ENCODE measurements around the gene NMRK2. TPM values are rescaled to one million over a fixed set of nuclear protein-coding genes. Genes with fewer than 3 reads are reported as not detected.

NMRK2 gene
- total RNA-seq, 1 donor: not detected

- no peaks in the 10 kb centered on the region for H3K9me3 ChIP-seq (ENCODE audit: low read depth, low read length)
- H3K4me3 ChIP-seq (ENCODE audit: low read length): no peak overlapping the region
- H3K4me1 ChIP-seq (ENCODE audit: insufficient read depth, low read length): peaks cover 25% of the 10 kb centered on the region
These were observed 48.5 kb downstream of the NMRK2 start for GRCh38 chr19:3981373-3981735.

GRCh38 chr19:3981736-3982681 is 49.1 kb downstream of the NMRK2 start:
- Histone ChIP-seq H3K4me3 (ENCODE audit: low read length) (no peak overlapping the region), H3K4me1 (ENCODE audit: insufficient read depth, low read length) (peaks cover 32% of the 10 kb centered on the region), H3K27me3 (ENCODE audit: insufficient read depth, low read length) (no peaks in the 10 kb centered on the region), H3K9me3 (ENCODE audit: low read depth, low read length) (no peaks in the 10 kb centered on the region)

More at GRCh38 chr19:3981373-3981735, 48.5 kb downstream of the NMRK2 start:
- no peaks in the 10 kb centered on the region for H3K27me3 ChIP-seq (ENCODE audit: insufficient read depth, low read length)

GRCh38 chr19:3982701-3983541 is 50.1 kb downstream of the NMRK2 start:
- no peak overlapping the region for H3K4me3 ChIP-seq (ENCODE audit: low read length)
- H3K27me3 ChIP-seq (ENCODE audit: insufficient read depth, low read length): no peaks in the 10 kb centered on the region
- H3K4me1 ChIP-seq (ENCODE audit: insufficient read depth, low read length): peaks cover 41% of the 10 kb centered on the region
- H3K9me3 ChIP-seq (ENCODE audit: low read depth, low read length): no peaks in the 10 kb centered on the region

- H3K9me3 ChIP-seq (ENCODE audit: low read depth, low read length): no peaks in the 10 kb centered on the region
- H3K27me3 ChIP-seq (ENCODE audit: insufficient read depth, low read length): no peaks in the 10 kb centered on the region
- H3K4me3 ChIP-seq (ENCODE audit: low read length): peak overlapping the region; percentile 98
- H3K4me1 ChIP-seq (ENCODE audit: insufficient read depth, low read length): peaks cover 46% of the 10 kb centered on the region
These were observed 50.7 kb downstream of the NMRK2 start for GRCh38 chr19:3983542-3983914.

- Histone ChIP-seq H3K27me3 (ENCODE audit: insufficient read depth, low read length) (no peaks in the 10 kb centered on the region), H3K4me3 (ENCODE audit: low read length) (peak overlapping the region; percentile 98), H3K9me3 (ENCODE audit: low read depth, low read length) (no peaks in the 10 kb centered on the region), H3K4me1 (ENCODE audit: insufficient read depth, low read length) (peaks cover 46% of the 10 kb centered on the region)
These were observed 51.2 kb downstream of the NMRK2 start for GRCh38 chr19:3983936-3984583.

- Histone ChIP-seq H3K9me3 (ENCODE audit: low read depth, low read length) (no peaks in the 10 kb centered on the region), H3K4me3 (ENCODE audit: low read length) (peak overlapping the region; percentile 98), H3K4me1 (ENCODE audit: insufficient read depth, low read length) (peaks cover 50% of the 10 kb centered on the region), H3K27me3 (ENCODE audit: insufficient read depth, low read length) (no peaks in the 10 kb centered on the region)
These were observed 51.7 kb downstream of the NMRK2 start for GRCh38 chr19:3984584-3984907.

- H3K27me3 ChIP-seq (ENCODE audit: insufficient read depth, low read length): no peaks in the 10 kb centered on the region
- H3K9me3 ChIP-seq (ENCODE audit: low read depth, low read length): no peaks in the 10 kb centered on the region
- peaks cover 53% of the 10 kb centered on the region for H3K4me1 ChIP-seq (ENCODE audit: insufficient read depth, low read length)
- H3K4me3 ChIP-seq (ENCODE audit: low read length): peak within 1 kb of the TSS; percentile 98
These were observed 52.2 kb downstream of the NMRK2 start, which contains the start of gene EEF2 for GRCh38 chr19:3984908-3985642. TSS of gene EEF2 (minus strand) at chr19:3985463. CDS start at chr19:3985380, 83 bp downstream.

- Histone ChIP-seq H3K4me1 (ENCODE audit: insufficient read depth, low read length) (peaks cover 57% of the 10 kb centered on the region), H3K4me3 (ENCODE audit: low read length) (peak overlapping the region; percentile 98), H3K27me3 (ENCODE audit: insufficient read depth, low read length) (no peaks in the 10 kb centered on the region), H3K9me3 (ENCODE audit: low read depth, low read length) (no peaks in the 10 kb centered on the region)
These were observed 52.9 kb downstream of the NMRK2 start for GRCh38 chr19:3985643-3986259.

- H3K4me1 ChIP-seq (ENCODE audit: insufficient read depth, low read length): peaks cover 57% of the 10 kb centered on the region
- peak overlapping the region; percentile 98 for H3K4me3 ChIP-seq (ENCODE audit: low read length)
- H3K9me3 ChIP-seq (ENCODE audit: low read depth, low read length): no peaks in the 10 kb centered on the region
- no peaks in the 10 kb centered on the region for H3K27me3 ChIP-seq (ENCODE audit: insufficient read depth, low read length)
These were observed 53.6 kb downstream of the NMRK2 start for GRCh38 chr19:3986260-3987041.

GRCh38 chr19:3987619-3988371 is 54.9 kb downstream of the NMRK2 start:
- peaks cover 57% of the 10 kb centered on the region for H3K4me1 ChIP-seq (ENCODE audit: insufficient read depth, low read length)
- H3K4me3 ChIP-seq (ENCODE audit: low read length): peak overlapping the region; percentile 34
- no peaks in the 10 kb centered on the region for H3K27me3 ChIP-seq (ENCODE audit: insufficient read depth, low read length)
- no peaks in the 10 kb centered on the region for H3K9me3 ChIP-seq (ENCODE audit: low read depth, low read length)

- no peaks in the 10 kb centered on the region for H3K9me3 ChIP-seq (ENCODE audit: low read depth, low read length)
- peaks cover 37% of the 10 kb centered on the region for H3K4me1 ChIP-seq (ENCODE audit: insufficient read depth, low read length)
- H3K4me3 ChIP-seq (ENCODE audit: low read length): no peak overlapping the region
- no peaks in the 10 kb centered on the region for H3K27me3 ChIP-seq (ENCODE audit: insufficient read depth, low read length)
These were observed 57.9 kb downstream of the NMRK2 start for GRCh38 chr19:3990815-3991117.
